Measurements from ENCODE around the gene XYLT1. TPM values are rescaled to one million over a fixed set of nuclear protein-coding genes. Genes with fewer than 3 reads are reported as not detected.

The XYLT1 gene
- total and polyA plus RNA-seq, 10 of the 15 experiments (the other 5 are each of a cell fraction or from before 2014, with no cell fraction given): 0.88 to 14.8 (median 5.8) TPM

DNA sequence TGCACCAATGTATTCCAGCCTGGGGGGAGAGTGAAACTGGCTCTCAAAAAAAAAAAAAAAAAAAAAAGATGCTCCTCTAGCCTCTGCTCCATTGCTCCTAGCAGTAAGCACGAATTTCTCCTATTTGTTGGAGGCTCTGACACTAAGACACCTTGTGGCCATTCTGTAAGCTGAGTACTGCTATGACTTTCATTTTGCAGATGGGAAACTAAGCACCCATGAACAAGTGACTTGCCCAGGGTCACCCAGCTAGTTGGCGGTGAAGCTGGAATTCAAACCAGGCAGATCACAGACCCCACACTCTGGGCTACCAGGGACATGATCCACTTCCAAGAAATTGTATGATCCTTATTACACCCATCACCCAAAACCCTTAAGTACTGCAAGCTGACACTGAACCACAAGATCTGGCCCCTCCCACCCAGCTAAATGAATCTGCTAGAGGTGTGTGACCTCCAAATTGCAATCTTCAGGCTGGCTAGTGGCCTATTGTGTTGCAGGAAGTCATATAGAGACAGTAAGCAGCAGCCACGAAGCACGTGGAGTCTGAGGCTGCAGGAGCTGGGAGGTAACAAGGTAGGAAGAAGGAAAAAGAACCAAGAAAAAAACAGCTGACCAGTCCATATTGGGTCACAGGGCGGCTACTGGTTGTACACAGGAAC is 209.4 kb downstream of the XYLT1 start:
- no peaks in the 10 kb centered on the region for H3K27me3 ChIP-seq (replicated peaks in 1 of 2; ENCODE audit: control insufficient read depth in 2 of 2, insufficient read depth in 2 of 2, low read length in 1 of 2)
- ATAC-seq (peak; percentile 57), FAIRE-seq (no peak), DNase-seq (ENCODE audit: low read depth, low spot score) (no peak)
- H3K4me2 ChIP-seq (ENCODE audit: control insufficient read depth, insufficient read depth): peak overlapping the region; percentile 11; the same call in 1 of the 2 replicates
- no peaks in the 10 kb centered on the region; a peak in 1 of 4 replicates for H3K36me3 ChIP-seq (ENCODE audit: control insufficient read depth in 2 of 2, insufficient read depth in 2 of 2, low read length in 1 of 2)
- H3K4me1 ChIP-seq (ENCODE audit: control insufficient read depth, insufficient read depth, low read length): peaks cover 33% of the 10 kb centered on the region
- H2AFZ ChIP-seq (ENCODE audit: control insufficient read depth, low read depth, low read length): no peak overlapping the region
- CTCF ChIA-PET: interaction anchor here (0.6 to 7.5 kb wide), 16 partner anchors 8 to 400 kb away, joined by 3 to 57 read pairs (median 4); no protein-coding TSS in a partner anchor
- POLR2A ChIA-PET: interaction anchor here (0.6 to 1.1 kb wide), 8 partner anchors 15 to 194 kb away, joined by 3 to 6 read pairs (median 4); no protein-coding TSS in a partner anchor
- 9% methylated on average over 5 of the region's 5 CpGs for WGBS (ENCODE audit: insufficient coverage, insufficient replicate concordance, low lambda C conversion rate, missing lambda C conversion rate)
- H4K20me1 ChIP-seq (ENCODE audit: control insufficient read depth, insufficient read depth): no peaks in the 10 kb centered on the region
- H3K27ac ChIP-seq (ENCODE audit: control insufficient read depth, insufficient read depth): no peak overlapping the region
- BruUV-seq (replicated peaks): no TSS peak
- no peaks in the 10 kb centered on the region for H3K9me3 ChIP-seq (replicated peaks; ENCODE audit: control insufficient read depth, insufficient read depth, low read length)
- no peak overlapping the region for H3K9ac ChIP-seq (ENCODE audit: control insufficient read depth, insufficient read depth, low read length)
- no peak overlapping the region for H3K4me3 ChIP-seq
- RAD21 ChIA-PET (ENCODE audit: unreplicated experiment): interaction anchor here (0.7 to 7.6 kb wide), 14 partner anchors 8 to 1353 kb away, joined by 3 to 70 read pairs (median 4); no protein-coding TSS in a partner anchor
- in situ Hi-C loops (cut with MboI) (loop anchor here (5.0 kb wide), 1 partner anchor 156 kb away; no protein-coding TSS in a partner anchor), intact Hi-C loops (cut with micrococcal nuclease; ENCODE audit: unreplicated experiment) (loop anchor here (2.0 kb wide), 1 partner anchor 39 kb away; no protein-coding TSS in a partner anchor)
- SMC1A ChIA-PET (ENCODE audit: uncharacterized antibody, unreplicated experiment): interaction anchor here (0.6 to 7.0 kb wide), 22 partner anchors 8 to 207 kb away, joined by 3 to 77 read pairs (median 4); no protein-coding TSS in a partner anchor
- H3K79me2 ChIP-seq (ENCODE audit: control insufficient read depth, insufficient read depth, low read length): no peaks in the 10 kb centered on the region
- TF ChIP-seq BRCA1 (IDR thresholded peaks at IDR 0.05; ENCODE audit: low read depth, low read length): no peak
- TF ChIP-seq CBX5 (IDR thresholded peaks at IDR 0.05; ENCODE audit: low read depth): no peak
- TF ChIP-seq EED (IDR thresholded peaks at IDR 0.05; ENCODE audit: low read depth): peak; percentile 67
- TF ChIP-seq, protein P1, sequence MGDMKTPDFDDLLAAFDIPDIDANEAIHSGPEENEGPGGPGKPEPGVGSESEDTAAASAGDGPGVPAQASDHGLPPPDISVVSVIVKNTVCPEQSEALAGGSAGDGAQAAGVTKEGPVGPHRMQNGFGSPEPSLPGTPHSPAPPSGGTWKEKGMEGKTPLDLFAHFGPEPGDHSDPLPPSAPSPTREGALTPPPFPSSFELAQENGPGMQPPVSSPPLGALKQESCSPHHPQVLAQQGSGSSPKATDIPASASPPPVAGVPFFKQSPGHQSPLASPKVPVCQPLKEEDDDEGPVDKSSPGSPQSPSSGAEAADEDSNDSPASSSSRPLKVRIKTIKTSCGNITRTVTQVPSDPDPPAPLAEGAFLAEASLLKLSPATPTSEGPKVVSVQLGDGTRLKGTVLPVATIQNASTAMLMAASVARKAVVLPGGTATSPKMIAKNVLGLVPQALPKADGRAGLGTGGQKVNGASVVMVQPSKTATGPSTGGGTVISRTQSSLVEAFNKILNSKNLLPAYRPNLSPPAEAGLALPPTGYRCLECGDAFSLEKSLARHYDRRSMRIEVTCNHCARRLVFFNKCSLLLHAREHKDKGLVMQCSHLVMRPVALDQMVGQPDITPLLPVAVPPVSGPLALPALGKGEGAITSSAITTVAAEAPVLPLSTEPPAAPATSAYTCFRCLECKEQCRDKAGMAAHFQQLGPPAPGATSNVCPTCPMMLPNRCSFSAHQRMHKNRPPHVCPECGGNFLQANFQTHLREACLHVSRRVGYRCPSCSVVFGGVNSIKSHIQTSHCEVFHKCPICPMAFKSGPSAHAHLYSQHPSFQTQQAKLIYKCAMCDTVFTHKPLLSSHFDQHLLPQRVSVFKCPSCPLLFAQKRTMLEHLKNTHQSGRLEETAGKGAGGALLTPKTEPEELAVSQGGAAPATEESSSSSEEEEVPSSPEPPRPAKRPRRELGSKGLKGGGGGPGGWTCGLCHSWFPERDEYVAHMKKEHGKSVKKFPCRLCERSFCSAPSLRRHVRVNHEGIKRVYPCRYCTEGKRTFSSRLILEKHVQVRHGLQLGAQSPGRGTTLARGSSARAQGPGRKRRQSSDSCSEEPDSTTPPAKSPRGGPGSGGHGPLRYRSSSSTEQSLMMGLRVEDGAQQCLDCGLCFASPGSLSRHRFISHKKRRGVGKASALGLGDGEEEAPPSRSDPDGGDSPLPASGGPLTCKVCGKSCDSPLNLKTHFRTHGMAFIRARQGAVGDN (IDR thresholded peaks at IDR 0.05): peak; percentile 55
- TF ChIP-seq NBN (IDR thresholded peaks at IDR 0.05): no peak
- TF ChIP-seq, protein P2, sequence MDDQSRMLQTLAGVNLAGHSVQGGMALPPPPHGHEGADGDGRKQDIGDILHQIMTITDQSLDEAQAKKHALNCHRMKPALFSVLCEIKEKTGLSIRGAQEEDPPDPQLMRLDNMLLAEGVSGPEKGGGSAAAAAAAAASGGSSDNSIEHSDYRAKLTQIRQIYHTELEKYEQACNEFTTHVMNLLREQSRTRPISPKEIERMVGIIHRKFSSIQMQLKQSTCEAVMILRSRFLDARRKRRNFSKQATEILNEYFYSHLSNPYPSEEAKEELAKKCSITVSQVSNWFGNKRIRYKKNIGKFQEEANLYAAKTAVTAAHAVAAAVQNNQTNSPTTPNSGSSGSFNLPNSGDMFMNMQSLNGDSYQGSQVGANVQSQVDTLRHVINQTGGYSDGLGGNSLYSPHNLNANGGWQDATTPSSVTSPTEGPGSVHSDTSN (IDR thresholded peaks at IDR 0.05; ENCODE audit: insufficient replicate concordance, low read depth, low read length): no peak
- TF ChIP-seq MXI1 (IDR thresholded peaks at IDR 0.05; ENCODE audit: low read depth, low read length): no peak
- TF ChIP-seq IKZF2 (IDR thresholded peaks at IDR 0.05): peak in 1 of 2 experiments; percentile 11; a peak in 1 of 4 replicates
- no peak for TF ChIP-seq HDGF (IDR thresholded peaks at IDR 0.05)
- TF ChIP-seq NFXL1 (IDR thresholded peaks at IDR 0.05; ENCODE audit: borderline replicate concordance): no peak
- TF ChIP-seq ZNF217 (IDR thresholded peaks at IDR 0.05): no peak
- no peak for TF ChIP-seq CHD1 (IDR thresholded peaks at IDR 0.05; ENCODE audit: low read depth, low read length)
- TF ChIP-seq, protein P3, sequence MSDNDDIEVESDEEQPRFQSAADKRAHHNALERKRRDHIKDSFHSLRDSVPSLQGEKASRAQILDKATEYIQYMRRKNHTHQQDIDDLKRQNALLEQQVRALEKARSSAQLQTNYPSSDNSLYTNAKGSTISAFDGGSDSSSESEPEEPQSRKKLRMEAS (IDR thresholded peaks at IDR 0.05; ENCODE audit: low read depth, low read length): no peak
- TF ChIP-seq, protein P4, sequence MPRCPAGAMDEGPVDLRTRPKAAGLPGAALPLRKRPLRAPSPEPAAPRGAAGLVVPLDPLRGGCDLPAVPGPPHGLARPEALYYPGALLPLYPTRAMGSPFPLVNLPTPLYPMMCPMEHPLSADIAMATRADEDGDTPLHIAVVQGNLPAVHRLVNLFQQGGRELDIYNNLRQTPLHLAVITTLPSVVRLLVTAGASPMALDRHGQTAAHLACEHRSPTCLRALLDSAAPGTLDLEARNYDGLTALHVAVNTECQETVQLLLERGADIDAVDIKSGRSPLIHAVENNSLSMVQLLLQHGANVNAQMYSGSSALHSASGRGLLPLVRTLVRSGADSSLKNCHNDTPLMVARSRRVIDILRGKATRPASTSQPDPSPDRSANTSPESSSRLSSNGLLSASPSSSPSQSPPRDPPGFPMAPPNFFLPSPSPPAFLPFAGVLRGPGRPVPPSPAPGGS (IDR thresholded peaks at IDR 0.05; ENCODE audit: borderline replicate concordance, insufficient read depth, low read depth, low read length, poor library complexity, severe bottlenecking): no peak
- no peak for TF ChIP-seq TBL1XR1 (IDR thresholded peaks at IDR 0.05; ENCODE audit: low read depth, low read length)
- TF ChIP-seq EGR1 (IDR thresholded peaks at IDR 0.05; ENCODE audit: borderline replicate concordance in 1 of 2, low read depth in 2 of 2, low read length in 2 of 2): no peak

All from GM12878 (cell line).